Peyer's patch (tissue), 4 donors: ENCODE data around the gene CYP11A1. TPM values are rescaled to one million over a fixed set of nuclear protein-coding genes. Genes with fewer than 3 reads are reported as not detected.

Experiments
- DNase-seq, 3 donors: peaks; one replicate each; pipeline ENCODE4 v3.0.0-alpha.2; 2017 to 2019
- H3K27ac ChIP-seq, 4 donors: fragments of 200-600 bp; sonication (generic); one replicate each; pipeline ENCODE4 v1.5.1; 2016 to 2019
- H3K27me3 ChIP-seq, 2 donors: fragments of 200-600 bp; sonication (generic); one replicate each; pipeline ENCODE4 v1.5.1; 2019
- H3K36me3 ChIP-seq, 3 donors: fragments of 200-600 bp; sonication (generic); one replicate each; pipeline ENCODE4 v1.5.1; 2016 to 2019
- H3K4me1 ChIP-seq, 4 donors: fragments of 200-600 bp; sonication (generic); one replicate each; pipeline ENCODE4 v1.5.1; 2016 to 2019
- H3K4me3 ChIP-seq, 4 donors: fragments of 200-600 bp; sonication (generic); 1 replicate in 3 of 4; 2 replicates in 1 of 4; pipeline ENCODE4 v1.5.1; 2016 to 2019; ENCODE audit warnings: mild to moderate bottlenecking in 1 of 4
- H3K9me3 ChIP-seq, 4 donors: fragments of 200-600 bp; sonication (generic); one replicate each; pipeline ENCODE4 v1.5.1; 2016 to 2019; ENCODE audit warnings: mild to moderate bottlenecking in 1 of 4
- CTCF ChIP-seq, 6 experiments: fragments of 450-650 bp in 4 of 6; fragments of 200-600 bp in 2 of 6; sonication (generic) in 1 of 6; IDR thresholded peaks; one replicate each; pipeline ENCODE4 v1.5.1; 2017 to 2019; ENCODE audit warnings: antibody characterized with exemption in 6 of 6, mild to moderate bottlenecking in 3 of 6, moderate library complexity in 1 of 6
- POLR2A ChIP-seq, 2 donors: fragments of 450-650 bp; IDR thresholded peaks; one replicate each; pipeline ENCODE4 v1.5.1; 2017; ENCODE audit warnings: antibody characterized with exemption in 2 of 2, mild to moderate bottlenecking in 2 of 2, moderate library complexity in 2 of 2
- total RNA-seq, 4 donors: library from RNA; depleted of rRNA; stranded (reverse); fragments of >200 nt; gene quantifications; one replicate each; pipeline ENCODE4 v1.1.0, GENCODE V29; 2016

The CYP11A1 gene
- total RNA-seq, 4 donors from 2014 or later: 0.88 to 6.6 (median 3.3) TPM

GRCh38 chr15:74350295-74351275 is 16.9 kb downstream of the CYP11A1 start:
- TF ChIP-seq CTCF (IDR thresholded peaks at IDR 0.05) (no peak), POLR2A (IDR thresholded peaks at IDR 0.05) (no peak)
- H3K4me3 ChIP-seq: no peak overlapping the region
- no peaks in the 10 kb centered on the region for H3K9me3 ChIP-seq
- DNase-seq: peak in 1 of 3 donors; percentile 9
- no peak overlapping the region for H3K27ac ChIP-seq
- H3K36me3 ChIP-seq: no peaks in the 10 kb centered on the region
- H3K4me1 ChIP-seq: no peaks in the 10 kb centered on the region
- H3K27me3 ChIP-seq: no peaks in the 10 kb centered on the region

DNA sequence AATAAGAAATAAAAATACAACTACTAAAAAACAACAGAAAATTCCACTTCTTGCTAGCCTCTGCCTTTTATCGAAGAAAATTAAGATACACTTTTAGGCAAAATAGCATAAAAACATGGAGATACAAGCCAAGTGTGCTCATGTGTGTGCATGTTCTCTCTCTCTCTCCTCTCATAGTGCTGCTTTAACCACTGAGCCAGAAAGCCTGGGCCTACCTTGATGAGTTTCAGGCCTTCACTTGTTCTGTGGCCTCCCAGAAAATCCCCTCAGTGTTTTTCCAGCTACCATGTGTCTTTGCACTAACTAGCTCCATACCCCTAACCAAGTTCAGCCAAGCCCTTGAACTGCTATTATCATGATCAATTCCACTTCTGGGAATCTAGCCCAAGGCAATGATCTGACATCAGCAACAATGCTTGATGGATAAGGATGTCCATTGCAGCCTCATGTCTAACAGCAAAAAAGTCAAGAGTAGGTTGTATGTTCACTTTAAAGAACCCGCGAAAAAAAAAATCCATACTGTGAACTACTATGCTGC is 18.1 kb downstream of the CYP11A1 start:
- H3K4me1 ChIP-seq: no peaks in the 10 kb centered on the region
- H3K9me3 ChIP-seq: no peaks in the 10 kb centered on the region
- no peaks in the 10 kb centered on the region for H3K27me3 ChIP-seq
- H3K27ac ChIP-seq: no peak overlapping the region
- no peaks in the 10 kb centered on the region for H3K36me3 ChIP-seq
- H3K4me3 ChIP-seq: no peak overlapping the region
- DNase-seq: no peak
- TF ChIP-seq POLR2A (IDR thresholded peaks at IDR 0.05) (no peak), CTCF (IDR thresholded peaks at IDR 0.05) (no peak)

- peak in 1 of 3 donors; percentile 27 for DNase-seq
- Histone ChIP-seq H3K36me3 (no peaks in the 10 kb centered on the region), H3K27ac (no peak overlapping the region), H3K9me3 (no peaks in the 10 kb centered on the region), H3K27me3 (no peaks in the 10 kb centered on the region), H3K4me1 (no peaks in the 10 kb centered on the region), H3K4me3 (no peak overlapping the region)
- no peak for TF ChIP-seq CTCF (IDR thresholded peaks at IDR 0.05)
- TF ChIP-seq POLR2A (IDR thresholded peaks at IDR 0.05): no peak
These were observed 19.6 kb downstream of the CYP11A1 start for GRCh38 chr15:74347757-74348250.

- TF ChIP-seq POLR2A (IDR thresholded peaks at IDR 0.05): no peak
- no peak for TF ChIP-seq CTCF (IDR thresholded peaks at IDR 0.05)
- no peak overlapping the region for H3K27ac ChIP-seq
- H3K36me3 ChIP-seq: no peaks in the 10 kb centered on the region
- H3K4me1 ChIP-seq: no peaks in the 10 kb centered on the region
- no peak overlapping the region for H3K4me3 ChIP-seq
- no peaks in the 10 kb centered on the region for H3K27me3 ChIP-seq
- peak in 1 of 3 donors; percentile 21 for DNase-seq
- H3K9me3 ChIP-seq: no peaks in the 10 kb centered on the region
These were observed 22.4 kb downstream of the CYP11A1 start for GRCh38 chr15:74345051-74345450.

DNA sequence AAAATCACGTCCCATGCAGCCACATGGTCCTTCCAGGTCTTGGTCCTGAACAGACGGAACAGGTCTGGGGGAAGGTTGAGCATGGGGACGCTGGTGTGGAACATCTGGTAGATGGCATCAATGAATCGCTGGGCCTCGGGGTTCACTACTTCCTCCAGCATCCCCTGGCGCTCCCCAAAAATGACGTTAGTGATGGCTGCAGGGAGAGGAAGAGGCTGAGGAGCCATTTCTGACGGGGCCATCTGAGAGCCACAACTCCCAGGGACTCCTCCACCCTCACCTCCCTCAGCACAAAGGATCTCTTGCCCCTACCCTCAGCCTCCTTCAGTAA is 23.7 kb downstream of the CYP11A1 start:
- H3K27ac ChIP-seq: no peak overlapping the region
- no peak for DNase-seq
- no peaks in the 10 kb centered on the region for H3K4me1 ChIP-seq
- no peaks in the 10 kb centered on the region for H3K27me3 ChIP-seq
- H3K9me3 ChIP-seq: no peaks in the 10 kb centered on the region
- no peak overlapping the region for H3K4me3 ChIP-seq
- H3K36me3 ChIP-seq: no peaks in the 10 kb centered on the region
- TF ChIP-seq POLR2A (IDR thresholded peaks at IDR 0.05): no peak
- no peak for TF ChIP-seq CTCF (IDR thresholded peaks at IDR 0.05)
